Transverse colon (tissue), 4 donors: ENCODE measurements around the gene GCC2. TPM values are rescaled to one million over a fixed set of nuclear protein-coding genes. Genes with fewer than 3 reads are reported as not detected.

Experiments
- DNase-seq: peaks from one replicate; pipeline ENCODE4 v3.0.0-alpha.2; 2019
- H3K27ac ChIP-seq, 4 donors: fragments of 200-600 bp; sonication (generic); 2 replicates each; pipeline ENCODE4 v1.5.1; 2016 to 2018; ENCODE audit warnings: inconsistent platforms in 4 of 4
- H3K27me3 ChIP-seq: fragments of 200-600 bp; sonication (generic); 2 replicates; pipeline ENCODE4 v1.5.1; 2017; ENCODE audit warnings: inconsistent platforms
- H3K36me3 ChIP-seq, 4 donors: fragments of 200-600 bp; sonication (generic); 2 replicates each; pipeline ENCODE4 v1.5.1; 2017 to 2019; ENCODE audit warnings: inconsistent platforms in 4 of 4
- H3K4me1 ChIP-seq, 4 donors: fragments of 200-600 bp; sonication (generic); 2 replicates each; pipeline ENCODE4 v1.5.1; 2017 to 2020; ENCODE audit warnings: inconsistent platforms in 4 of 4
- H3K4me3 ChIP-seq, 4 donors: fragments of 200-600 bp; sonication (generic); 1 replicate in 1 of 4; 2 replicates in 3 of 4; pipeline versions ENCODE4 v1.5.1 to v1.6.1; 2017 to 2019; ENCODE audit warnings: inconsistent platforms in 4 of 4
- H3K9me3 ChIP-seq, 2 donors: fragments of 200-600 bp; sonication (generic); 2 replicates each; pipeline ENCODE4 v1.5.1; 2017 to 2019; ENCODE audit warnings: inconsistent platforms in 2 of 2
- CTCF ChIP-seq, 5 experiments: fragments of 200-600 bp in 3 of 5; fragments of 450-650 bp in 2 of 5; sonication (generic) in 3 of 5; IDR thresholded peaks; 1 replicate in 2 of 5; 2 replicates in 3 of 5; pipeline ENCODE4 v1.5.1; 2016 to 2017; ENCODE audit warnings: antibody characterized with exemption in 5 of 5, inconsistent platforms in 3 of 5, mild to moderate bottlenecking in 2 of 5, moderate library complexity in 1 of 5
- EP300 ChIP-seq: sonication (generic); formaldehyde crosslinking; IDR thresholded peaks from one replicate; pipeline ENCODE4 v1.6.1; 2017; ENCODE audit warnings: antibody characterized with exemption, low read depth
- POLR2A ChIP-seq: fragments of 450-650 bp; IDR thresholded peaks from one replicate; pipeline ENCODE4 v1.6.1; 2016; ENCODE audit warnings: antibody characterized with exemption, mild to moderate bottlenecking, moderate library complexity
- POLR2AphosphoS5 ChIP-seq, 3 donors: sonication (generic); formaldehyde crosslinking; IDR thresholded peaks; one replicate each; pipeline ENCODE4 v1.6.1; 2016; ENCODE audit warnings: antibody characterized with exemption in 3 of 3
- WGBS, 2 donors: methylation state at CpG; one replicate each; pipeline ENCODE4 v1.1.5; 2018; ENCODE audit warnings: low coverage in 1 of 2; 5-methylcytosine and 5-hydroxymethylcytosine counted together
- in situ Hi-C, 4 donors: fragments of 200-750 bp; cut with MboI; loops; one replicate each; pipeline versions ENCODE4 v1.15.0 to v1.15.1; 2017; ENCODE audit warnings: low sequenced_read_pairs in 3 of 4, low pct_ligation_motif_present in 1 of 4, low pct_unique_long_range_greater_than_20kb in 1 of 4
- intact Hi-C: fragments of 100-400 bp; cut with DNase I; formaldehyde crosslinking; loops from one replicate; pipeline ENCODE4 v1.15.1; 2023; ENCODE audit warnings: low total_unique reads
- total RNA-seq, 4 donors: library from RNA; depleted of rRNA; stranded (reverse); fragments of >200 nt; gene quantifications; one replicate each; pipeline ENCODE4 v1.1.0, GENCODE V29; 2016

The GCC2 gene
- total RNA-seq, 4 donors from 2014 or later = 27.5 to 120 (median 75.9) TPM

- H3K4me3 ChIP-seq = peak overlapping the region in 2 of 4 donors; percentile 85 to 93
- 78 to 88% methylated on average over 7 of the region's 7 CpGs for WGBS, 2 donors
- H3K9me3 ChIP-seq = no peaks in the 10 kb centered on the region
- H3K27me3 ChIP-seq = no peaks in the 10 kb centered on the region
- in situ Hi-C loops = loop anchor here in 1 of 4 donors (10.0 kb wide), 1 partner anchor 49 kb away; no protein-coding TSS in a partner anchor
- intact Hi-C loops = no loop called here
- peaks cover 11 to 50% (median 25%) of the 10 kb centered on the region in 4 donors for H3K4me1 ChIP-seq
- no peak for DNase-seq
- no peak for TF ChIP-seq EP300
- TF ChIP-seq POLR2A = no peak
- no peak for TF ChIP-seq POLR2AphosphoS5 (IDR thresholded peaks at IDR 0.05)
- no peak for TF ChIP-seq CTCF (IDR thresholded peaks at IDR 0.05)
- no peaks in the 10 kb centered on the region for H3K36me3 ChIP-seq
- H3K27ac ChIP-seq = peak overlapping the region in 2 of 4 donors; percentile 98 to 99
Measured at GRCh38 chr2:108536133-108536780, 87.3 kb downstream of the GCC2 start.

DNA sequence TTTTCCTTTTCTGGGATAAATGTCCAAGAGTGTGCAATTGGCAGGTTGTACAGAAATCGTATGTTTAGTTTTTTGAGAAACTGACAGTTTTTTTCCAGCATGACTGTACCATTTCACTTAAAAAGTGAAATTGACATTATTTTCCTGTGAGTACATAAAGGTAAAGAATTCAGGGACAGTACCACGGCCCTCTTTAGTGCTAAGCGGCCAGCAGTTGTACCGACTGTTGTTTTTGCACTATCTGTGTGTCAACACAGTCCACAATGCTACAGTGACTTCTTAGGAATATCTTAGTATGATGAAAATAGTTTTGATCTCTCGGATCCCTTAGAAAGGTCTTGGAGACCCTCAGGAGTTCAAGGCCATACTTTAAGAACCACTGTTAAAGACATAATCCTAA, 87.9 kb downstream of the GCC2 start:
- H3K9me3 ChIP-seq = no peaks in the 10 kb centered on the region
- H3K27me3 ChIP-seq = no peaks in the 10 kb centered on the region
- H3K4me1 ChIP-seq = peaks cover 16 to 56% (median 31%) of the 10 kb centered on the region in 4 donors
- no peaks in the 10 kb centered on the region for H3K36me3 ChIP-seq
- no peak for DNase-seq
- H3K4me3 ChIP-seq = no peak overlapping the region
- in situ Hi-C loops (loop anchor here in 1 of 4 donors (10.0 kb wide), 1 partner anchor 48 kb away; no protein-coding TSS in a partner anchor), intact Hi-C loops (no loop called here)
- no peak overlapping the region for H3K27ac ChIP-seq
- TF ChIP-seq EP300 = no peak
- WGBS, 2 donors = 91 to 94% methylated on average over 4 to 5 of the region's 5 CpGs

GRCh38 chr2:108538000-108538625, 89.1 kb downstream of the GCC2 start:
- Histone ChIP-seq H3K9me3 (no peaks in the 10 kb centered on the region), H3K36me3 (no peaks in the 10 kb centered on the region), H3K27ac (no peak overlapping the region), H3K4me1 (peaks cover 22 to 59% (median 33%) of the 10 kb centered on the region in 4 donors), H3K27me3 (no peaks in the 10 kb centered on the region), H3K4me3 (no peak overlapping the region)
- in situ Hi-C loops = loop anchor here in 1 of 4 donors (10.0 kb wide), 1 partner anchor 47 kb away; no protein-coding TSS in a partner anchor
- intact Hi-C loops = no loop called here
- TF ChIP-seq CTCF (IDR thresholded peaks at IDR 0.05) (no peak), POLR2AphosphoS5 (IDR thresholded peaks at IDR 0.05) (no peak), POLR2A (no peak), EP300 (no peak)
- DNase-seq = no peak
- WGBS, 2 donors = 54 to 60% methylated on average over 4 to 5 of the region's 5 CpGs

DNA sequence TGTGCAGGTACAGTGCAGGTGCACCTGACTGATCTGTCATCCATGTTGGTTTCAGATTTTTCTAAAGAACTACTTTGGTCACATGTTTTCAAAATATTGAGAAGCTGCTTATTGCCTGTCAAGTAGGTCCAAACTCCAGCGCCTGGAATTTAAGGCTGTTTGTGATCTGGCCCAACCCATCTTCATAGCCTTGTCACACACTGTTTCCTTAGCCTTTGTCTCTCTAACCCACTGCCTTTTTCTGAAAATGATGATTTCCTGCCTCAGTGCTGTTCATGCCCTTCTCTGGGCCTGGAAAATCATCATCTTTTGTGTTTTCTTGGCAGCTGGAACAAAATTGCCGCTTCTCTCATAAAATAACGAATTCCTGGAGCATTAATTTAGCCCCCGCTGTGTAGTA, 92.4 kb downstream of the GCC2 start:
- H3K4me1 ChIP-seq = peaks cover 15 to 48% (median 21%) of the 10 kb centered on the region in 4 donors

More for the DNA sequence above, 92.4 kb downstream of the GCC2 start:
- H3K27me3 ChIP-seq = no peaks in the 10 kb centered on the region
- TF ChIP-seq POLR2AphosphoS5 (IDR thresholded peaks at IDR 0.05) (no peak), EP300 (no peak), POLR2A (no peak), CTCF (IDR thresholded peaks at IDR 0.05) (no peak)
- H3K4me3 ChIP-seq = no peak overlapping the region
- H3K36me3 ChIP-seq = no peaks in the 10 kb centered on the region
- no peaks in the 10 kb centered on the region for H3K9me3 ChIP-seq
- peak; percentile 38 for DNase-seq
- intact Hi-C loops (no loop called here), in situ Hi-C loops (no loop called here)
- 70 to 71% methylated on average over 2 to 4 of the region's 4 CpGs for WGBS, 2 donors
- peak overlapping the region; percentile 17 to 56 (median 40) for H3K27ac ChIP-seq
